Glutamatergic neuron (in vitro differentiated cells): ENCODE data around the gene CDR2L. TPM values are rescaled to one million over a fixed set of nuclear protein-coding genes. Genes with fewer than 3 reads are reported as not detected.
A peak's percentile ranks its signal among the peaks of the same experiment; 100 is the strongest.

Experiments
- DNase-seq: peaks from one replicate; pipeline ENCODE4 v3.0.0; 2022
- H3K27ac Mint-ChIP-seq: one replicate; pipeline ENCODE4 v1.8.0; 2020; ENCODE audit warnings: mild to moderate bottlenecking, mixed read lengths, inconsistent platforms; ENCODE audit not compliant: unreplicated experiment
- H3K27me3 Mint-ChIP-seq: one replicate; pipeline ENCODE4 v1.8.0; 2020; ENCODE audit warnings: mild to moderate bottlenecking, moderate library complexity, mixed read lengths, inconsistent platforms; ENCODE audit not compliant: unreplicated experiment
- H3K36me3 Mint-ChIP-seq: one replicate; pipeline ENCODE4 v1.8.0; 2020; ENCODE audit warnings: mild to moderate bottlenecking, mixed read lengths, inconsistent platforms; ENCODE audit not compliant: unreplicated experiment
- H3K4me1 Mint-ChIP-seq: one replicate; pipeline ENCODE4 v1.8.0; 2020; ENCODE audit warnings: mild to moderate bottlenecking, low read depth, mixed read lengths, inconsistent platforms; ENCODE audit not compliant: unreplicated experiment
- H3K4me3 Mint-ChIP-seq: one replicate; pipeline ENCODE4 v1.8.0; 2020; ENCODE audit warnings: mild to moderate bottlenecking, mixed read lengths, inconsistent platforms; ENCODE audit not compliant: unreplicated experiment
- H3K9me3 Mint-ChIP-seq: one replicate; pipeline ENCODE4 v1.8.0; 2020; ENCODE audit warnings: mild to moderate bottlenecking, moderate library complexity, mixed read lengths, inconsistent platforms; ENCODE audit not compliant: unreplicated experiment
- total RNA-seq: library from RNA; stranded (reverse); fragmentation: NEBNext Ultra II Directional; extraction: Animal tissue kit (Norgen Biotek cat#: 25700); gene quantifications from one replicate; pipeline ENCODE4 v1.2.1, GENCODE V29; 2021; ENCODE audit not compliant: unreplicated experiment
- TF ChIP-seq, protein P1 (sequence below): fragments of 200-600 bp; sonication (generic); IDR thresholded peaks from one replicate; pipeline ENCODE4 v1.5.0; 2021; ENCODE audit not compliant: partially characterized antibody, unreplicated experiment

CDR2L gene
- total RNA-seq, 1 donor from 2014 or later: 59.4 TPM

- Mint-ChIP-seq H3K4me1 (peaks cover 4% of the 10 kb centered on the region), H3K27me3 (peaks cover 5% of the 10 kb centered on the region), H3K27ac (no peak overlapping the region), H3K4me3 (no peak overlapping the region), H3K9me3 (peaks cover 3% of the 10 kb centered on the region), H3K36me3 (no peaks in the 10 kb centered on the region)
- TF ChIP-seq, protein P1, sequence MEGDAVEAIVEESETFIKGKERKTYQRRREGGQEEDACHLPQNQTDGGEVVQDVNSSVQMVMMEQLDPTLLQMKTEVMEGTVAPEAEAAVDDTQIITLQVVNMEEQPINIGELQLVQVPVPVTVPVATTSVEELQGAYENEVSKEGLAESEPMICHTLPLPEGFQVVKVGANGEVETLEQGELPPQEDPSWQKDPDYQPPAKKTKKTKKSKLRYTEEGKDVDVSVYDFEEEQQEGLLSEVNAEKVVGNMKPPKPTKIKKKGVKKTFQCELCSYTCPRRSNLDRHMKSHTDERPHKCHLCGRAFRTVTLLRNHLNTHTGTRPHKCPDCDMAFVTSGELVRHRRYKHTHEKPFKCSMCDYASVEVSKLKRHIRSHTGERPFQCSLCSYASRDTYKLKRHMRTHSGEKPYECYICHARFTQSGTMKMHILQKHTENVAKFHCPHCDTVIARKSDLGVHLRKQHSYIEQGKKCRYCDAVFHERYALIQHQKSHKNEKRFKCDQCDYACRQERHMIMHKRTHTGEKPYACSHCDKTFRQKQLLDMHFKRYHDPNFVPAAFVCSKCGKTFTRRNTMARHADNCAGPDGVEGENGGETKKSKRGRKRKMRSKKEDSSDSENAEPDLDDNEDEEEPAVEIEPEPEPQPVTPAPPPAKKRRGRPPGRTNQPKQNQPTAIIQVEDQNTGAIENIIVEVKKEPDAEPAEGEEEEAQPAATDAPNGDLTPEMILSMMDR: no peak
- no peak for DNase-seq
These were observed 27.5 kb upstream of the CDR2L start for GRCh38 chr17:74959826-74960515.

DNA sequence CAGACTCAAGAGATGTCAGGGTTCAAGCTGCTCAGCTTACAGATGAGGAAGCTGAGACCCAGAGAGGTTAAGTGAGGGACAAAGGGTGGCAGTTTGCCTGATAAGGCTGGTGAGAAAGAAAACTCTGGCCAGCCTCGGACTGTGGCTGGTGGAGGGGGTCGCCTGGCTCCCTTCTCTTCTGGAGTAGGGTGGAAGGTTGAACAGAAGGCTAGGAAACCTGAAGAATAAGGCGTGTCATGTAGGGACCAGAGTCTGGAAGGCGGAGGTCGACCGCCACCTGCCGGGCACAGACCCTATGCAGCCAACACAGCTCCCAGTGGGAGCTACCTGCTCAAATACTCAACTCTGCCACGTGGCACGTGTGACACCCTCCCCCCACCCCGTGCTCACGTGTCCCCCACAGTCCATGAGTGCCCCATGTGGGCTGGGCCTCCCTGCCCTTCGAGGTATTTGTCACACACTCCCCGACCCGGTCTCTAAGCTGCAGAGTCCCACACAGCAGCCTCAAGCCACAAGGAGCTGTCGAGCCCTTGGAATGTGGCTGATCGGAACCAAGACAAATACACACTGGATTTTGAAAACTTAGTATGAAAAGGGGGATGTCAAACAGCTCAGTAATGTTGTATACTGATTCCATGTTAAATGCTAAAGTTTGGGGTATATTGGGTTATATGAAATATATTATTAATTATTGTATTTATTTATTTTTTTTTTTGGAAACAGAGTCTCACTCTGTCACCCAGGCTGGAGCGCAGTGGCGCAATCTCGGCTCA is 26.7 kb upstream of the CDR2L start:
- Mint-ChIP-seq H3K27me3 (peaks cover 7% of the 10 kb centered on the region), H3K27ac (no peak overlapping the region), H3K4me1 (peaks cover 4% of the 10 kb centered on the region), H3K4me3 (no peak overlapping the region), H3K36me3 (no peaks in the 10 kb centered on the region), H3K9me3 (peaks cover 7% of the 10 kb centered on the region)
- TF ChIP-seq, protein P1: peak; percentile 57
- peak; percentile 71 for DNase-seq

DNA sequence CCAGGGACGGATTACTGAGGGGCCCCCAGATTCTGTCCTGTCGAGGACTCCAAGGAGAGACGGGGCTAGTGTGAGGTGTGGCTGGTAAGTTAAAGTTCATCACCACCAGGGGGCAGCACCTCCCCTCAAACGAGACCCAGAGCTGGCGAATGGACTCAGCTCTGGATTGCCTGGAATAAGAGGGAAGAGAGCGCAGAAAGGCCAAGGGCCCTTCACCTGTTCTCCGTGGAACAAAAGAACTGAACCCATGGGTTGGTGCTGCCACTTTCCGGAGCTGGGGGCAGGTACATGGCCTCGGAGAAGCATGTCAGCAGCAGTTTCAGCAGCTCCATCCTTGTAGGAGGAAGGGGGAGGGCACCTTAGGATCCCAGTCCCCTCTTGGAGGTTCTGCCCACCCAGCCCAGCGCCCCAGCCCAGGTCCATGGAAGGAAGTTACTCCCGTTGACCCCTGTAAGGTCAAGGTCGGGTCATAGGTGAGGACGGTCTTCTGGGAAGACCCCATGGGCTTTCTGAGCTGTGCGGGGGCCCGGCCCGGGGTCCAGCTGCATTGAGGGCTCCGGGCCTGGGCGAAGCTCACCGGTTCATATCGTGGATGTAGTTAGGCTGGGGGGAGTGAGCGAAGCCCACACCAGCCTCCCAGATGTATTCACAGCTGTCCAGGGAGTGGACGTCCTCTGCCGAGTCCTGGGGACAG is 25.6 kb upstream of the CDR2L start:
- Mint-ChIP-seq H3K36me3 (no peaks in the 10 kb centered on the region), H3K27ac (no peak overlapping the region), H3K27me3 (peaks cover 7% of the 10 kb centered on the region), H3K4me3 (no peak overlapping the region), H3K9me3 (peaks cover 7% of the 10 kb centered on the region), H3K4me1 (peaks cover 4% of the 10 kb centered on the region)
- TF ChIP-seq, protein P1: peak; percentile 85
- DNase-seq: peak; percentile 91

GRCh38 chr17:74962622-74963394 is 24.6 kb upstream of the CDR2L start:
- TF ChIP-seq, protein P1: no peak
- Mint-ChIP-seq H3K4me1 (peaks cover 4% of the 10 kb centered on the region), H3K36me3 (no peaks in the 10 kb centered on the region), H3K4me3 (no peak overlapping the region), H3K27me3 (peaks cover 7% of the 10 kb centered on the region), H3K9me3 (peaks cover 6% of the 10 kb centered on the region), H3K27ac (no peak overlapping the region)
- DNase-seq: no peak
